GM15510 (cell line): ENCODE results near the gene CASK.

ENCODE experiments used
- POLR2A ChIP-seq: IDR thresholded peaks from 3 replicates; pipeline ENCODE4 v1.6.1; 2011; ENCODE audit warnings: borderline replicate concordance; ENCODE audit not compliant: insufficient read length; ENCODE audit errors: extremely low read depth

The CASK gene

DNA sequence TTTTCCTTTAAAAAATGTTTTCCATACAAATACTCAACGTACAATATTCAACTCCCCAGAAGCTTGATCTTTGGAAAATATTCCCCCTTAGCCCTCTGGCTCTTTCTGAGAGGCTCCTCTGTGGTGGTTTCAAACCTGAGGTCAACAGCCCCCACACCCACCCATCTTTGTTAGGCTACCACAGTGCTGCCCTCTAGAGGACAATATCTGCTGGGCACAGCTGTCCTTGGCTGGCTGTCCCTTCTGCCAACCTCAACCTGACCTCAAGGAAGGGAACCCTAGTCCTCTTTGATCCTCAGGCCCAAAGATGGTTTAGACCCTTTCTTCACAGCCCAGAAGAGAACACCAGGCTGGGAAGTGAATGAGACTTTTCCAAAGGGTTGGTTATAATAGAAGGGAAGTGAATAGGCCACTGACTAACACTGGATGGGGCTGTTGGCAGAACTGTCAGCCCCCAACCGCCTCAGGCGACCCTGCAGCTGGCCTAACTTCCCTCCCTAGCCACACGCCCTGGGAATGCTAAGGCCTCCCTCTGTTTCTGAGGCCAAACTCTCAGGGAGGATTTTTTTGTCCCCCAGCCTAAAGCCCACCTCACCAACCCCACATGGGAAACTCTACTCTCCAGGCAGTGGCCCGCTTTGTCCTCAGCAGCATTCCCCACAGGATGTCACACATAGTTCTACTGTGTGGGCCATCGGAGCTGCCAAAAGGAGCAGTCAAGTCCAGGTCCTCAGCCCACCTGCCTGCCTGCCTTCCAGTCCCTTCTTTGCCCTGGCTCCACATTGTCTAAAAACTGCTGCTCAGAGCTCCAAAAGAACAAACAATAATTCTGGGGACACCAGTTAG is 441.9 kb downstream of the CASK start:
- TF ChIP-seq POLR2A, result no peak

- no peak for TF ChIP-seq POLR2A
Measured at GRCh38 chrX:41480508-41481260, 442.7 kb downstream of the CASK start.

- no peak for TF ChIP-seq POLR2A
Measured at GRCh38 chrX:41478381-41478911, 444.9 kb downstream of the CASK start.

GRCh38 chrX:41475591-41476241 is 447.6 kb downstream of the CASK start:
- no peak for TF ChIP-seq POLR2A

DNA sequence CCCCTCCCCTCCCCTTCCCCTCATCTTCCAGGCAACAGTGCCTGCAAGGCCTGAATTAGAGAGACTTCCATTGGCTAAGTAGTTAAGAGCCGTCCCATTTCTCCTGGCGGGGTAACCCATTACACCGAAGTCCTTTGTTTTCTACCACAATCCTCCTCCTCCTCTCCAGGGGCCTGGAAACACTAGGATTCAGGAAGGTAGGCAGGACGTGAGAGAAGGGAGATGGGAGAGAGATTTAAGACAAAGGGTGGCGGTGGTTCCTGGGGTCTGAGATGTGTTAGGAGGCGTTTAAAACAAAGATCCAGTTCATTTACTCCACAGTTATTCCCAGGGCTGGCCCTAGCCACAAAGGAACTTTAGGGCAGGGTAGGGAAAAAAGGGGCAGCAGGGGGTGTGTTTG is 448.2 kb downstream of the CASK start:
- no peak for TF ChIP-seq POLR2A

- TF ChIP-seq POLR2A, result no peak
Measured at GRCh38 chrX:41474726-41475100, 448.6 kb downstream of the CASK start.

- no peak for TF ChIP-seq POLR2A
Measured at GRCh38 chrX:41473936-41474725, 449.2 kb downstream of the CASK start.

DNA sequence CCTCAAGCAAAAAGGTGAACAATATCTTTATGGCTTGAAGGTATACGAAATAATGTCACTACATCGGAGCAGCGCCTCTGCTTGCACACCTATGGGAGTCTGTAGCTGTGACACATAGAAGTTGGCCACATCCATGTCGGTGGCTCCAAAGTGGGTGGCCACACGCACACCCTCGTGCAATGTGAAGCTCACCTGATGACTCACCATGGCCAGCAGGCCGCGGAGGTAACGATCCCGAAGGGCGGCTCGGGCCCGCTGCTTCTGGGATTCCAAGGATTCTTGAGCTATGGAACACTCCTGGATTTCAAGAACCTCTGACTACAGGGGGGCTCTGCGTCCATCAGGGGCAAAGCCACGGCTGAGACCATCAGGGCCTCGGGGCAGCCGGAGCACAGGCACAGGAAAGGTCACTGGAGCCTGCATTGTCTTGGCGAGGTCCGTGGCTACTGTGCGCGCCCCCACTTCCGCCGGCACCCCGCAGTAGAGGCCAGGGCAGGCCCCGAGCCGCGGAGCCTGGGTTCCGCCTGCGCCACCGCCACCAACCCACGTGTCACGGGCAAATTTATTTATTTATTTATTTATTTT is 451.0 kb downstream of the CASK start:
- no peak for TF ChIP-seq POLR2A

DNA sequence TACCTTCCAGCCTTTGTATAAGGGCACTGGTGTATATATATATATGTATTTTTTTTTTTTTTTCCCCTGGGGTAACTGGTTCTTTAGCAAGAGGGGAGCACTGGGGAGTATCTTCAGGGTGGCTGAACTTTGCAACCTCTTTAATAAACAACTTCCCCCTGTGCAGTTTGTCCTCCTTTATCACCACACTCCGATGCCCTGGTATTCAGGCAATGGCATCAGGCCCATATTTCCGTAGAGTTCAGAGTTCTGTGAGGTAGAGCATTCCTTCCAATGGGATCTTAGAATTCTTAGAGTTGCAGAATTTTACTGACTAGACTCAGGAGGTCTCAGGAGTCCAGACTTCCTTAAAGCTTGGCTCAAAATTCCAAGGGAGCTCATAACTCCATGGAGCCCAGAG is 451.6 kb downstream of the CASK start:
- TF ChIP-seq POLR2A, result no peak

DNA sequence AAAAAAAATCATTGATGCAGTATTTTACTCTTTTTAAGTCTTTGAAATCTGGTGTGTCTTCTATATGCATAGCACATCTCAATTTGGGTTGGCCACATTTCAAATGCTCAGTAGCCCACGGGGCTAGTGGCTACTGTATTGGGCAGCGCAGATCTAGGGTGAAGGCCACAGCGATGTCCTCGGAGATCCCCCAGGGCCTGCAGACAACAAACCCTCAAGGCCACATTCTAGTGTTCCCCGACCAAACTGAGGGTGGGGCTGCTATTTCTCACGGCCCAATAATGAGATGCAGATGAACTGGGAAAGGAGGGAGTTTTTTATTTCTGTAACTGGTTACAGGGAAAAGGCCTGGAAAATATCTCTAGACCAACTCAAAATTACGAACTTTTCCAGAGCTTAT is 452.6 kb downstream of the CASK start:
- TF ChIP-seq POLR2A, result no peak

DNA sequence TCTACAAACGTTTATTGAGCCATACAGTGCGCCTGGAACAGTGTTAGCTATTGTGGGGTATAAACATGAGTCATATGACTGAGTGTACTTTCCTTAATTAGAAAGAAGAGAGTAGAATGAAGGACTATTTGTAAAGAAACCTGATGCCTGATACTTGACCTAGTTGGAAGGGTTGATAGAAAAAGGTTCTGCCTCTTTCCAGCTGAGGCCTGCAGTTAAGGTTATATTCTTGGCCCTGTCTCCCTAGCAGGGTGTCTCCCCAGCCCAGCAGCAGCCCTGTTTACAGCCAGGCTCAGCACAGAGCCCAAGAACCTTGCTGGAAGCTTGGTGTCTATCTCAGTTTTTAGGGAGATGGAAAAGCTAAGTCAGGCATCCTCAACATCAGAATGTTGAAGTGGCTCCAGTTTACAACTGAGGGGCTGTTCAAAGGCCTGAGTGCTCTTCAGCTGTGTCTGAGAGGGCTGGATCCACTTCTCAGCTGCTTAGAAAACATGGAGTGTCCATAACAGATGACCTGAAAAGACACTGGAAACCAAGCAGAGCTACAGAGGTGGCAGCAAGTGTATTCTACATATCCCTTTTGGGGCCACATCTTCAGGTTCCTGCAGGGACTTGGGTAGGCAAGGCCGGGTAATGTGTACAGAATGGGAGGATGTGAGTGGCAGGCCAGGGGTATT is 454.6 kb downstream of the CASK start:
- no peak for TF ChIP-seq POLR2A
